GM19463 (cell line): Measurements from ENCODE around the gene FLRT2.

Source experiments
- ATAC-seq: cut with Tn5 transposase; IDR thresholded peaks from one replicate; pipeline ENCODE4 v1.9.1; 2021; ENCODE audit warnings: mild to moderate bottlenecking, moderate library complexity; ENCODE audit not compliant: unreplicated experiment

FLRT2 gene, protein sequence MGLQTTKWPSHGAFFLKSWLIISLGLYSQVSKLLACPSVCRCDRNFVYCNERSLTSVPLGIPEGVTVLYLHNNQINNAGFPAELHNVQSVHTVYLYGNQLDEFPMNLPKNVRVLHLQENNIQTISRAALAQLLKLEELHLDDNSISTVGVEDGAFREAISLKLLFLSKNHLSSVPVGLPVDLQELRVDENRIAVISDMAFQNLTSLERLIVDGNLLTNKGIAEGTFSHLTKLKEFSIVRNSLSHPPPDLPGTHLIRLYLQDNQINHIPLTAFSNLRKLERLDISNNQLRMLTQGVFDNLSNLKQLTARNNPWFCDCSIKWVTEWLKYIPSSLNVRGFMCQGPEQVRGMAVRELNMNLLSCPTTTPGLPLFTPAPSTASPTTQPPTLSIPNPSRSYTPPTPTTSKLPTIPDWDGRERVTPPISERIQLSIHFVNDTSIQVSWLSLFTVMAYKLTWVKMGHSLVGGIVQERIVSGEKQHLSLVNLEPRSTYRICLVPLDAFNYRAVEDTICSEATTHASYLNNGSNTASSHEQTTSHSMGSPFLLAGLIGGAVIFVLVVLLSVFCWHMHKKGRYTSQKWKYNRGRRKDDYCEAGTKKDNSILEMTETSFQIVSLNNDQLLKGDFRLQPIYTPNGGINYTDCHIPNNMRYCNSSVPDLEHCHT

DNA sequence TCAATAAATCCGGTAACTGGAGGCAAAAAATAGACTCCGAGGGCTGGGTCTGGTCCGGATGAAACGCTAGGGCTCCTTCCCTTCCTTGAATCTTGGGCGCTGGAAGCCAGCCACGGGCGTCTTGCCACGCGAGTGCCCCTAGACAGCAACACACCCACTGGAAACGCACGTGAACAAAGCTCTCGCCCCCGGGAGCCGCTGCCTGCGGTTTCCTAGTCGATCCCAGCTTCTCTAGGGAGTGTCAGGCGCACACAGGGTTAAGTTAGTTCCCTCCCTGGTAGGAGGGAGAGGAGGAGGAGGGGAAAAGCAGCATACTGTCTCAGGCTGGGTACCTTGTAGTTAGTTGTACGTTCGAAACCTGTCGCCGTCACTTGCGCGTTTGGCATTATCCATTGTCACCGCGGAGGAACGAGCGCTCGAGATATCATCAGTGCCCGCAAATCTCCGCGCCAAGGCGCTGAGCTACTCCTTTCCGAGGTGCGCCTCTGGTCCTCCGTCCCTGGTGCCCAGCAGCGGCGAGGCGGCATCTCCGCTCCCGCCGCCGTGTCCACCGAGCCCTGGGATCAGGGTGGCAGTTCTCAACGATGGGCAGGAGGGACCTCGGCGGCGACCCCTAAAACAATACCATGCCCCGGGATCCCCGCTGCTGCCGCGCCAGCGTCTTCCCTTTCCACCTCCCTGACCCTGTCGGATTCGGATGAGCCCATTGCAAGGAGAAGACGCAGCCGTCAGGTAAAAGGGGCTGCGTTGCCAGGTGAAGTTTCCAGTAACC is at the start of gene FLRT2:
Gene FLRT2, plus strand, starts transcription at position 342 of the 772 bp plus-strand sequence. CDS start 91,371 bp downstream, outside the sequence.
- no peak for ATAC-seq

DNA sequence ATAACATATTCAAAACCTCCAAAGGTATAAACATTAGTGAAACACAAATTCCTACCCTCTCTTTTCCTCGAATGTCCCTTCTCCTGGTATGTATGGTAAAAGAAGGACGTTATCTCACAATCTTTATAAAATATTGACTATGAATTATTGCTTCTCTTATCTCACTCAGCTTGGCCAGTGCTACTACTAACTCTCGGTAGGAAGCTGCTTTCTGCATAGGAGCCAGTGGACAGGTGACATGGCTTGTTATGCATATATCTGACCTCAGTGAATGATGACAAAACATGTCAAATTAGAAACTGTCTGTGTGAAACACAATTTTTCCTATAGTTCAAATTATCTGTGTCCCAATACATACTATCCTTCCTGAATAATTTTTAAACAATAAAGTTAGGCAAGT is 48.5 kb upstream of the FLRT2 start:
- ATAC-seq: no peak

DNA sequence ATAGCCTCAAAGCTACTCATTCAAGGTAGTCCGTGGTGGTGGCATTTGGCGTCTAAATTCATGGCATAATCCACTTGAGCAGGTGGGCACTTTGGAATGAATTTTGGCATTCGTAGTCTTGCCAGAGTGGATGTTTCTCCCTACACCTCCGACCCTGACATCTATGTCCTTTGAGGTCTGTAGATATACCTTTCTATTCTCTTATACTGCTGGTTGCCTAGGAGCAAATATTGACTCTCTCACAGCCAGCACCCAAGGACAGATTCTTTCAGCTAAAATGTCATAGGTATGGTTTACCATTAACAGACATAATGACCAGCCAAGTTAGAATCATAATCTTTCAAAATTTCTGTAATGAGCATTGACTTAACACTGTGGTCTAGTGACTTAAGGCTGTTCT is 47.4 kb upstream of the FLRT2 start:
- ATAC-seq: no peak

DNA sequence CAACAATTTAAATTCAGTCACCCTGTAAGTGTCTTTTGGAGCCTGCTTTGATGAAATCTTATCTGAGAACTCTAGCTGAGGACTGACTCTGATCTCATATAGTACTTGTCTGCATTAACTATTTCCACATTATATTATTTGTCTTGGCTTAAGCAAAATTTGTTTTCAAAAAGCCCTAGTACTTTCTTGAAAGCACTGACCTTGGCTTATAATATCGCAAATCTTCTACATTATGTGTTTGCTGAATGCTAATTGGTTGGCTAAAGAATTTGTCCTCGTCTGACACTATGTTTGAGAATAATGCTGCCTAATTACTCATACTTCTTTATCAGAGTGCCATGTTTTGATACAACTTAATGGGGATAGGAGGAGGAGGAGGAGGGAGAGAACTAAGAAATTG is 46.9 kb upstream of the FLRT2 start:
- no peak for ATAC-seq

DNA sequence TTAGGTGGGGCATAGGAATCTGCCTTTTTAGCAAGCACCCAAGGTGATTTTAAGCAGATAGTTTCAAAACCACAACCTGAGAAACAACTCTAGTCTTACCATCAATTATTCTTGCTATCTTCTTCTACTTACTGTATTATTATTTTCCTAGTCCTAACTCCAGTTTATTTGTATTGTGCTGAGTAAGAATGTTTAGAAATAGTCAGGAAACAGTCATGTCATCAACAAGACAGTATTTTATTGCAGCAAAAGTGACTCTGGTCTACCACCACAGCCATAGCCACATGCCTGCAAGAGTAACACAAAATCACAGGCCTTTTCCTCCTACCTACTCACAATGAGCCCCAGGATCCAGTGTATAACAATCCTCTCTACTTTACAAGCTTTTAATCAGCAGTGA is 46.3 kb upstream of the FLRT2 start:
- no peak for ATAC-seq

DNA sequence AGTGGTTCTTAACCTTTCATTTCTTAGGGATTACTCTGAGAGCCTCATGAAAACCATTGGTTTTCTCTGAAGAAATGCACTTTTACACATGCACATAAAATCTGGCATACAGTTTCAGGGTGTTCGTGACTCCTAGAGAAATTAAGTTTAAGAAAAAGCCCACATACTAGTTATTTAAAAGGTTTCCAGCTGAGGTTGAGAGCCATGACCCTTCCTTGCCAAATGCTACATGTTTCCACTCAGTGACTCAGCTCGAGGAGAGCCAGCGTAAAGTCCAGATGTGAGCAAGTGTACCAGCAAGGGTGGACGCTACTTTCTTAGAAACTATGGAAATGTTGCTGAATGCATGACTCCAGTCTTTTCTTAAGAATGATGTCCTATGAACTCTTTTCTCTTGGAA is 42.7 kb upstream of the FLRT2 start:
- ATAC-seq: no peak

DNA sequence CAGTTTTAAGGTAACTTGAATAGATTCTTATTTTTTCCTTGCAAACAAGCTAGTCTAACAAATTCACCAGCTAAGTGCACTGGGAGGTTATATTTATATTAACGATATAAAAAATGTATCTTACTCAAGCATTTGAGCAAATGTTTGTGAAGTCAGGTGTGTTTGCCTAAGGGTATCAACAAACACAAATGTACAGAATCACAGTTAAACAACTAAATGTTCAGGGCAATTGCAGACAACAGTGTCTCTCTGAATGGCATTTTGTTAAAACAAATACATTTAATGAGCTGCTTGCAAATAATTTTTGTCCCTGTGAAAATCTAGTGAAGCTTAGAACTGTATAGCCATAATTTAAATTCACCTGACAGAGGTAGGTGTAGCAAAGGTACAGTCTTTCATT is 28.2 kb upstream of the FLRT2 start:
- no peak for ATAC-seq

DNA sequence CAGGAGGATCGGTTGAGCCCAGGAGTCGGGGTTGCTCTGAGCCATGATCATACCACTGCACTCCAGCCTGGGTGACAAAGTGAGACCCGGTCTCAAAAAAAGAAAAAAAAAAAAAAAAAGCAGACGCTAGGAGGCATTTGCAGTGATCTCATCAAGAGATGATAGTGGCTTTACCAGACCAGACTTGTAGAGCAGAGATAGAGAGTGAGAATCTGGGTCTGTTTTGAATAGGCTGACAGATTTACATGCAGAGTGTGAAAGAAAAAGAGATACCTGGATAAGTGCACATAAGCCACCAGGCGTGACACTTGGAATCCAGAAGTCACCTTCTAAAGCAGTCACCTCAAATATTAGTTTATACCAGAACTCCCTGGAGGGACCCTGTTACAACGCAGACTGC is 21.1 kb upstream of the FLRT2 start:
- no peak for ATAC-seq

DNA sequence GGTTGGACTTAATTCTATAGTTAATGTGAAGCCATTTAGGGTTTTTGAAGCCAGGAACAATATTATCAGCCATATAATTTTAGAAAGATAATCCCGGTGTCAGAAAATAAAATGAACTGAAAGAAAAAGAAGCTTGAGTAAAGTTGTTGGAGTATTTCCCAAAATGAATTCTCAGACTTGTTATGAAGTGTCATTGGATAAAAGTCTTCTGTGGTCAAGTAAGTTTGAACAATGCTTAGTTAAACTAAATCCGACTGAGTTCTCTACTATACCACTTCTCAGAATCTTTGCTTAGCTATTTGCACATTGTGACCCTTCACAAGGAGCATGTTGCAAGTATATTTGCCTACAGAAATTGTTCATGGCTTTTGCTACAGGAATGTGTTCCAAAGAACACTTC is 17.5 kb upstream of the FLRT2 start:
- ATAC-seq: no peak

DNA sequence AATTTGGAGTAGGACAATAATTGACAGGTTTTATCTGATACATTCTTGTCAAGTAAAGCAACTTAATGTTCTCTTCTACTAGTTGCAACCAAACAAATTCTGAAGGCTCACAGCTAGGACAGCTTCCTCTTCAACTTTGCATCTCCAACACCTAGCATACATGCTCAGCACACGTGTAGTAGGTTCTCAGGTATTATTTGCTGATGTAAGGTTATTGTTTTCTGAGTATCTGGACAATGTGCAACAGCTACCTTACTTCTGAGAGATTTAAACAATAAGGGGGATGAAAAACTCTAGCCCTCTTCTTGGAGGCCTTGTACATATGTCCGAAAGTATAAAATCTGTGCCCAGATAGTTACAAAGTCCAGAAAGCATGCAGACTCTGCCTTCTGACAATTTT is 15.5 kb upstream of the FLRT2 start:
- no peak for ATAC-seq

DNA sequence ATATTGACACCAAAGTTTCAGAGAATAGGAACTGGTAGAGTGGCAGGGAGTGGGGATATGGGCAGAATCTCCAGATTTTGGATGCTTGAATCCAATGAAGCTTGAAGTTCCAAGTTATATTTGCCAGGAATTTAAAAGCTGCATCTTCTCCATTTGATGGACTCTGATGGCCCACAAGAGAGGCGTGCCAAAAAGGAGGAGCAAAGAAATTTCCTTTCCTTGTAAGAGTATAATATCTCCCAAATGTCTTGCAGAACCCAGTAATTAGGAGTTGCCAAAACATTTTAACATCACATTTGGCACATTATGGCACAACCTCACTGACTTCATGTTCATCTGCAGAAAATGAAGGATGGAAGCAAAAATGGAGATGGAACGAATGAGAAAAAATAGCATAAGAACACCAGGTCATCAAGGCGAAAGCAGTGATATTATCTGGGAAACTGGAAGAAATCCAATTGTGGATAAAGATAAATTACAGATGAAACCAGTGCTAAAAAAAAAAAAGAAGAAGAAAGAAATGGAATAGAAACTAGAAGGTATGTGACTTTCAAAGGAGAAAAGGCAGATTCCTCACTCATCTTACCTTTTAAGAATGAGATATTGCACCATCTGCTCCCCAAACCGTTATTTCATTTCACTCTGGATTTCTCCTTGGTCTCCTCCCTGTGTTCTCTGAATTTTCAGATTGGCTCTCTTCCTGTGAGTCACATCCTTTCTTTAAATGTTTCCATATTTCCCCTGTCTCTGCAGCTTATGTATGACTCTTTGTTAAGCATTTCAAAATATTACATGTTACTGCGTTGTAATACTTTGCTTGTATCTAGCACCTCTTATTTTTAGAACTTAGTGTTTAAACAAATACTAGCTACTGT is 13.5 kb upstream of the FLRT2 start:
- ATAC-seq: no peak

DNA sequence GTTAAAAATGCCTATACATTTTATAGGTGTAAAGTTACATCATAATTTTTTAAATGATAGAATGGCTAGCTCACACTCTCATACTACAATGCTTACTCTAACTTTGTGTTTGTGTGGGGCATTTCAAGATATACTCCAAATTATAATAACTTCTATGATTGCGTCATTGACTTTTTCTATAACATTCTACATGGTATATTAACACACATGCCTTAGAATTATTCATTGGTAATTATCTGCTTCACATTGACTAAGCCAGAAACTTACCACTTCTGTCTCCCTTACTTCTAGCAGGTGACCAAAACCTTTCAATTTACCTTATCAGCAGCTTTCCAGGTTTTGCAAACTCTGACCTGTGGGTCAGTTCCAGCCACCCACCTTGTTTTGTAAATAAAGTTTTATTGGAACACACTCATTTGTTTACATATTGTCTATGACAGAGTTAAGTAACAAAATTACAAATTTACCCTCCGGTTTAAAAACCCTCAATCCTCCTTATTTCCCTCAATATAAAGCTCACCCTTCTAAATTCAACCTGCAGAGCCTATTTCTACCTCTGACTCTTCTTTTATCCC is 12.7 kb upstream of the FLRT2 start:
- ATAC-seq: no peak

DNA sequence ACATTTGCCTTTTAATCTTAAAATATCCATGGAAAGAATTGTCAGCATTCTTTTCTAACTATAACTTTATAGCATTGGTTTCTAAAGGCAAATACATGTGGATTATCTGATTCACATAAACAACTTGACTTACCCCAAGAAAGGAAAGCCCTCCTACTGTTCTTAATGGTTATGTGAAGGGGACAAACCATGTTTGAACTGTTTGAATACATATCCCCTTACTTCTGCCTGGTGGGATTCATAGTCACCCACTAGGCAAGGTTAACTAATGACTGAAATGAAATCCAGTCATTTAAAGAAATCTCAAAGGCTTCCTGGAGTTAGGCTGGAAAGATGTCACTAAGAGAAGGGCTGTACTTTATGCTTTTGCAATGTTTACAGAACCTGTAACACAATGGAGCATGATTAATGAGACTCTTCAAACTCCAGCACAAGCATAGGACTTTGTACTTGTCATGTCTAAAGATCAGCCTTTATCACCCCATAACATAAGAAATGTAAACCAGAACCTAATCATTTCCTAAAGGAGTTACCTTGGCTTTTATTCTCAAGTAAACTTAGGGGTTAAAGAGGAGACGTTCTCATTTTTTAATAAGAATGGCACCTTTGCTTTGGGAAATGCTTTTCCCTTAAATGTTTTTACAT is 10.2 kb upstream of the FLRT2 start:
- no peak for ATAC-seq

DNA sequence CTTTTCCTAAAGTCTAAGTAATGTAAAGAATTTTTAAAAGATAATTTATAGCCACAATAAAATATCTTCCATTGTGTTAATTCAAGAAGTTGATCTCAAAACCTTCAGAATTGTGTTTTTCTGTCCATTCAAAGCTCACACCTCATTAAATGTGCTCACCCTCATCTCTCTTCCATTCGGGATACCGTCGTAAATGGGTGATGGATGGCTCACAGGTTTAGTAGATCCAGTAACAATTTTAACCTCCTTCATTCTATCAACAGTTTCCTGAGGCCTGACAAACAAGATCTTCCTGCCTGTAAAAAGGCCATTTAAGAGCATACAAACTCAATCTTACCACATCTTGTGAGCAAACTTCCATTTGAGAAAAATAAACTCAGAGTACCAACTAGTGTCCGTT is 9.4 kb upstream of the FLRT2 start:
- ATAC-seq: no peak

DNA sequence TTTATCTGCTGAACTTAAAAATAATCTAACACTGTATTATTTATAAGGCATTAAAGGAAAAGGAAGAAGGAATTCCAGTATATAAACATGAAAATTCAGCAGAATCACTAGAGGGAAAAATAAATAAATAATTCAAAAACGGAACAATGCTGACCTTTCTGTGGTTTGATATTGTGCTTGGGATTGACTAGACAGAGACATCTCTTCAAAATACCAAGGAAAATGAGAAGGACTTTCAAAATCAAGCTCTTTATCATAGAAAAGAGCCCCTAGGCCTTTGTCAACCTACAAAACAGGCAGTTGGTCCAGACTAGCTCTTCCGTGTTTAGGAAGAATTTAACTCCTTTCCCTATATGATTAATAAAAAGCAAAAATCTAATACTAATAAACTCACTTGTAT is 6.3 kb upstream of the FLRT2 start:
- no peak for ATAC-seq

DNA sequence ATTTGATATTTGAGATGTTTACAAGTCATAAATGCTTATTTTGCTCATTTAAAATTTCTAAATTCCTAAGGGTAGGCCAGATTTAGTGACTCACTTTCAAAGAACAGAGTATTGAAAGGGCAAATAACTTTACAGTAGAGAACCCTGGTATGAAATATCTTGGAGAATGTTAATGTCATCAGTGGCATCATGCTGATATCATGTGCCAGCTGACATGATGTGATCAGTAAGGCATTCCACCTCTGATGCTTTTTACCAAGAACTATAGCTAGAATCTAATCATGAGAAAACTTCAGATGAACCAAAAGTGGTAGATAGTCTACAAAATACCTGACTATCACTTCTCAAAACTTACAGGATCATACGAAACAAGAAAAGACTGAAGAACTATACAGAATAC is 2.9 kb upstream of the FLRT2 start:
- no peak for ATAC-seq

DNA sequence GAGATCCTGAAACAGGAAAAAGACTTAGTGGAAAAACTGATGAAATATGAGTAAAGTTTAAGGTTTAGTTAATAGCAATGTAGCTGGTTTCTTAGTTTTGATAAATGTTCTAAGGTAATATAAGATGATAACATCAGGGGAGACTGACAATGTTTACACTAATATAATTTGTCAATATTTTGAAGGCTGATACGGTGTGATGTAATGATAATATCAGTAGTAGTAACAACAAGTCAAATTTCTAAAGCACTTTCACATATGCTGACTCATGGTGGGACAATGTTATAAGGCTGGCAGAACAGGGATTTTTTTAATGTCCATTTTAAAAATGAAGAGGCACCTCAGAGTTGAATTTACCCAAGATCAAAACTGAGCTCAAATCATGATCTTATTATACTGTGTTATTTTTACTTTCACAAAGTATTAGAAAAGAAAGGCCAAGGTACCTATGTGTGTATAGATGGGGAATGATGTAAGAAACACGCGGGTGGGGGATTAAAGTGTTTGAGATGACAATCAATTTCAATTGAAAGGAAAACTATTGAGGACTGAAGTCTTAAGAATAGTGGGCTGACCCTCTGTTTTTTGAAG is 2.4 kb upstream of the FLRT2 start:
- no peak for ATAC-seq

DNA sequence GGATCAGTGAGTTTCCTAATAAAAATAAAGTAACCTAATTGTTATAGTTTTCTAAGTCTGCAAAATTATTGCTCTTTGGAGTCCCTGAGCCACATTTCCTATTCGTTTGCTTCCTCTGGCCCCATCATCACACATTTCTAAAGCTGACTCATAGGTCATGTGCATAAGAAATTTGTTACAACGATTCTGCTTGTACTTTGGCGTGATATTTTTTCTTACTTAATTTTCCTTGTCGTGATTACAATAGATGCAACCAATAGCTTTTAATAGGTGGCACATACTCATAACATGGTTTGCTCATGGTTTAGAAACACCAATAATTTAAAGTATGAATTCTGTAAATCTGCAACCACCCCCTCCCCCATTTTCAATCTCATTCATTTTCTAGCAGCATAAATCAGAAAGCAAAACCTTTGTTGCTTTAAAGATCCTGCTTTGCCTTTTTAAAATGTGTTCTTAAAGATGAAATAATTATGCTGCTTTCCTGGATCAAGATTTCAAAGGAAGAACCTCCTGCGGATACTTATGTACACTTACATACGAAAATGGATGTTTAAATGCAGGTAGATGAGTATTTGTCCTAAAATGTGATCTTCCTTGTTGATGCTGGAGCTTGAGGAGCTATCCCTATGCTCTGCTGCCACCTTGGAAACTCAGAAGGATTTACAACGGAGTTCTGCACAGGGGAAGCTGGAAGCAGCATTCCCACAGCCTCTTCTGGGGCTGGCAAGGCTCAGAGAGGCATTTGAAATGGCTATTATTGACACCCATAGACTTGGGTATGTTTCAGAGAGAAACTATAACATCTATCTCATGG is 1.7 kb upstream of the FLRT2 start:
- ATAC-seq: no peak
